ENCODE results near the gene WDR59. TPM values are rescaled to one million over a fixed set of nuclear protein-coding genes. Genes with fewer than 3 reads are reported as not detected.

Gene WDR59
- total RNA-seq, 1 donor from 2014 or later = 95.3 TPM

DNA sequence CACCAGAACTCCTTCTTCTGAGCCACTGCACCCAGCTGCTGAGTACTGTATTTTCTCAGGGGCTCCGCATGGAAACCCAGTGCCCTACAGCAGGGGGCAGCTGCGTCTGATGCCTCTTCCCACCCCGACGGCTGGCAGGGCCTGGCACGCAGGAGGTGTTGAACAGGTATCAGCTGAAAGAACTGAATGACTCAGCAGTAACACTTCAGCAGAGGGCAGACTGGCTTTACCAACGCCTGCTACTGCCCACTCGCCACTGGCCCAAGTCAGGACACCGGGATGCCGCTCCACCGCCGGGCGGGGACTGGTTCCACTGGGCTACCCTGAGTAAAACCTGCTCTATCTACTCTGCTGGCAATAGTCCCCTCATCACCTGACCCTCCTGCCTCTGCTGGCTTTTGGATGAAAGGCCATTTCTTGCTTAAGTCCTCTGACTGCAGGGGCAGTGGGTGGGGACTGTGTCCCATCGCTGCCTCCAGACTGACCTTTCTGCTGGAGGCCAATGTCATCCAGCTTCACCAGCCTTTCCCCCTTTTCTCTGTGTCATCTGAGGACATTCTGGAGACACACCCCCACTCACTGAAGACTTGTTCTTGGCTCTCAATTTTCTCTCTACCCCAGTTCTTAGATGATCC, 109.9 kb downstream of the WDR59 start:
- peaks cover 12% of the 10 kb centered on the region for H3K4me1 Mint-ChIP-seq (ENCODE audit: low read depth)
- H3K4me3 Mint-ChIP-seq = no peak overlapping the region
- DNase-seq (ENCODE audit: low spot score) = no peak
- no peaks in the 10 kb centered on the region for H3K27me3 Mint-ChIP-seq (ENCODE audit: insufficient read depth)
- intact Hi-C loops (cut with micrococcal nuclease) = no loop called here
- peak overlapping the region; percentile 34 for H3K27ac Mint-ChIP-seq
- peaks cover 23% of the 10 kb centered on the region for H3K36me3 Mint-ChIP-seq (ENCODE audit: low read depth)
- H3K9me3 Mint-ChIP-seq = no peaks in the 10 kb centered on the region

DNA sequence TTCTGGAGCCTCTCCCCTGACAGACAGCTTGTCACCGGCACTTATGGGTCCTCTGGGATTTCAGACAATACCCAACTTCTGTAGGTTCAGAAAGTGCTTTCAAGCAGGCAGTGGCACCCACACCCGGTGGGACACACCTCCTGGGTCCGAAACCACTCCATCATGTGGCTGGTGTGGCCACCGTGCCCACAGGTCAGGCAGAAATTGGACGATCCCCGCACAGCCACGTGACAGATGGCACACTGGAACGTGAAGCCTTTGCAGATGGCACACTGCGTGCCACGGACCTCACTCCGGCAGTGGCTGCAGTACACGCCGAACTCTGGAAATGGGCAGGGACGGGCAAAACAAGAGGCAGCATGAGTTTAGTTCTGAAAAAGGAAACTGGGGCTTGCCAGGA, 110.8 kb downstream of the WDR59 start:
- intact Hi-C loops (cut with micrococcal nuclease) = no loop called here
- Mint-ChIP-seq H3K27me3 (ENCODE audit: insufficient read depth) (no peaks in the 10 kb centered on the region), H3K27ac (no peak overlapping the region), H3K36me3 (ENCODE audit: low read depth) (peaks cover 22% of the 10 kb centered on the region), H3K9me3 (no peaks in the 10 kb centered on the region), H3K4me1 (ENCODE audit: low read depth) (peaks cover 15% of the 10 kb centered on the region), H3K4me3 (peak overlapping the region; percentile 45)
- no peak for DNase-seq (ENCODE audit: low spot score)

DNA sequence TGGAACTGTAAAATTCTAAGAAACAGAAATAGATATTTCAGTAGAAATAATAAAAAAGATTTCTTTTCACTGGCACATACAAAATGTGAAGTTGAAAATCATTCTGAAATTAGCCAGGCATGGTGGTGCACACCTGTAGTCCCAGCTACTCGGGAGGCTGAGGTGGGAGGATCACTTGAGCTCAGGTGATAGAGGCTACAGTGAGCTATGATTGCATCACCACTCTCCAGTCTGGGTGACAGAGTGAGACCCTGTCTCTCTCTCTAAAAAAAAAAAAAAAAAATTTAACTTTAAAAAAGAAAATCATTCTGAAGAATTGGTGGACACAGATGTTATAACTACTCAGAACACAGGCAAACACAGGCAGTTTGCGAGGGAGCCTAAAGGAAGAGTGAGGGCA, 112.6 kb downstream of the WDR59 start:
- Mint-ChIP-seq H3K27me3 (ENCODE audit: insufficient read depth) (no peaks in the 10 kb centered on the region), H3K36me3 (ENCODE audit: low read depth) (peaks cover 22% of the 10 kb centered on the region), H3K27ac (no peak overlapping the region), H3K9me3 (no peaks in the 10 kb centered on the region), H3K4me1 (ENCODE audit: low read depth) (peaks cover 30% of the 10 kb centered on the region), H3K4me3 (no peak overlapping the region)
- intact Hi-C loops (cut with micrococcal nuclease) = no loop called here
- DNase-seq (ENCODE audit: low spot score) = no peak

DNA sequence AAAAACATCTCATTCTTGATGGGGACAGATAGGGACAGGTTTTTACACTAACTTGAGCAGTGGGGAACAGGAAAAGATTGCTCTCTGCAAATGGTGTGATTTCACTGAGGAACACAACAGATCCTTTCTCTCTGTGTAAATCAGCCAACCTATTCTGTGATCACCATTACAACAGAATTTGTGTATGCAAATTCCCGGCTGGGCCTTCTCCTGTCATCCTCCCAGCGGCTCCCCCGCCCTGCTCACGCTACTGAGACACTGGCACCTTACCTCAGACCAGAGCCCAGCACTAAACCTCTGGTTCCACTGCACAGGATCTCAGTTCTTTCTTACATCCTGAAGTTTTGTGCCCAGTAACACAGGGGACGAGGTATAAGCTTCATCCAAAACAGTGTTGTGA, 113.3 kb downstream of the WDR59 start:
- H3K4me1 Mint-ChIP-seq (ENCODE audit: low read depth) = peaks cover 30% of the 10 kb centered on the region
- intact Hi-C loops (cut with micrococcal nuclease) = no loop called here
- no peak for DNase-seq (ENCODE audit: low spot score)
- H3K27me3 Mint-ChIP-seq (ENCODE audit: insufficient read depth) = no peaks in the 10 kb centered on the region
- no peak overlapping the region for H3K4me3 Mint-ChIP-seq
- H3K36me3 Mint-ChIP-seq (ENCODE audit: low read depth) = peaks cover 18% of the 10 kb centered on the region
- H3K9me3 Mint-ChIP-seq = no peaks in the 10 kb centered on the region
- H3K27ac Mint-ChIP-seq = no peak overlapping the region

DNA sequence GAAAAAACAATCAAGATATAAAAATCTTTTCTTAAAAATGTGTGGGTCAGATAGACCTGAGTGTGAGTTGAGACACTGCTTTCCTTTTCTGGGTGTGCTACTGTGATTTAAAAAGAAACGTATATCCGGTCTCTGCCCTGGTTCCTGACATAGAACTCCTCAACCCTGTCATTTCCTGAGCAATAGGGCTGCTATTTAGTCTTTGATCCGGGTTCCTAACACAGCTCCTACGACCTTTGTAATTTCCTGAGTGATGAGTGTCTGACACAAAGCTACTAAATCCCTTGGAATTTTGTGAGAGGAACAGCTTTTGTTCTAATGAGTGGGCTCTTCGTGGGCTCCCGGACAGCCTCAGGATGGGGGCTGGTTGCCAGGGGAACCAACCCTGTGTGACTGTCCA, 116.4 kb downstream of the WDR59 start:
- H3K4me3 Mint-ChIP-seq = no peak overlapping the region
- peaks cover 18% of the 10 kb centered on the region for H3K4me1 Mint-ChIP-seq (ENCODE audit: low read depth)

DNA sequence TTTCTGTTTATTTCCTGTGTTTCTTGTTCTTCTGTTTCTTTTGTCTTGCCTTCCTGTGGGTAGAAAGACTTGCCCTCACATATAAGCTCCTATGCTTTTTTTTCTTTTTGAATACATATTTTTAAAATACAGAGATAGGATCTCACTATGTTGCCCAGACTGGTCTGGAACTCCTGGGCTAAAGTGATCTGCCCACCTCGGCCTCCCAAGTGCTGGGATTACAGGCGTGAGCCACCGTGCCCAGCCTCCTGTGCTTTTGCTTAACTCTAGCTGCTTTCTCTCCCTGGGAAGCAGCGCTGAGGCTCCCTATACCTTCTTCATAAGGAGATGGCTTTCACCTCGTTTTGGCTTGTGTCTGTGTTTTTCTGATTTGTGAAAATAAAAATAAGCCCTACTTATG, 116.9 kb downstream of the WDR59 start:
- no peak overlapping the region for H3K4me3 Mint-ChIP-seq
- H3K4me1 Mint-ChIP-seq (ENCODE audit: low read depth) = peaks cover 18% of the 10 kb centered on the region
- H3K27ac Mint-ChIP-seq = peak overlapping the region; percentile 13
- H3K36me3 Mint-ChIP-seq (ENCODE audit: low read depth) = peaks cover 2% of the 10 kb centered on the region
- H3K9me3 Mint-ChIP-seq = no peaks in the 10 kb centered on the region
- no peaks in the 10 kb centered on the region for H3K27me3 Mint-ChIP-seq (ENCODE audit: insufficient read depth)
- intact Hi-C loops (cut with micrococcal nuclease) = no loop called here
- no peak for DNase-seq (ENCODE audit: low spot score)

More for the DNA sequence above, 116.4 kb downstream of the WDR59 start:
- peak overlapping the region; percentile 76 for H3K27ac Mint-ChIP-seq
- intact Hi-C loops (cut with micrococcal nuclease) = no loop called here
- no peak for DNase-seq (ENCODE audit: low spot score)
- no peaks in the 10 kb centered on the region for H3K9me3 Mint-ChIP-seq
- H3K36me3 Mint-ChIP-seq (ENCODE audit: low read depth) = peaks cover 6% of the 10 kb centered on the region
- no peaks in the 10 kb centered on the region for H3K27me3 Mint-ChIP-seq (ENCODE audit: insufficient read depth)

DNA sequence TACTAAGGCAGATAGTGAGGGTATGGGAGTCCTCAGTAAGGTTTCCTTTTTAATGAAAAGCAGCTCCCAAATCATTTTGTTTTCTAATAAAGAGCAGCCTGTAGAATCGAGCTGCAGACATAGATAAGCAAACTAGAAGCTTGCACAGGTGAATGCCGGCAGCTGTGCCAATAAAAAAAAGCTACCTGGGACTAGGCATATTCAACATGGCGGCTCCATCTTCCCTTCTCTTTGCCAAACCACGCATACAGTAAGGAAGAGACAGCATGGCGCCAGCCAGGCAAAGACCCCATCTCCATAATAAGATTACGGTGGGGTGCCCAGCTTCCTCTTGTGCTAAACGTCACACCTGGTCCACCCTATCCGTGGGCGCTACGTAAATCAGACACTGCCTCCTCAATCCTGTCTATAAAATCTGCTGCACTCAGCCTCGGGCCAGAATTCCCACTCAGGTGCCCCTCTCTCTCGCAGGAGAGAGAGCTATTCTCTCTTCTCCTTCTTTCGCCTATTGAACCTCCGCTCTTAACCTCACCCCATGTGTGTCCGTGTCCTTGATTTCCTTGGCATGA, 117.6 kb downstream of the WDR59 start:
- Mint-ChIP-seq H3K4me1 (ENCODE audit: low read depth) (peaks cover 18% of the 10 kb centered on the region), H3K27me3 (ENCODE audit: insufficient read depth) (no peaks in the 10 kb centered on the region), H3K27ac (peak overlapping the region; percentile 13), H3K36me3 (ENCODE audit: low read depth) (peaks cover 2% of the 10 kb centered on the region), H3K9me3 (no peaks in the 10 kb centered on the region), H3K4me3 (no peak overlapping the region)
- intact Hi-C loops (cut with micrococcal nuclease) = no loop called here
- DNase-seq (ENCODE audit: low spot score) = no peak

DNA sequence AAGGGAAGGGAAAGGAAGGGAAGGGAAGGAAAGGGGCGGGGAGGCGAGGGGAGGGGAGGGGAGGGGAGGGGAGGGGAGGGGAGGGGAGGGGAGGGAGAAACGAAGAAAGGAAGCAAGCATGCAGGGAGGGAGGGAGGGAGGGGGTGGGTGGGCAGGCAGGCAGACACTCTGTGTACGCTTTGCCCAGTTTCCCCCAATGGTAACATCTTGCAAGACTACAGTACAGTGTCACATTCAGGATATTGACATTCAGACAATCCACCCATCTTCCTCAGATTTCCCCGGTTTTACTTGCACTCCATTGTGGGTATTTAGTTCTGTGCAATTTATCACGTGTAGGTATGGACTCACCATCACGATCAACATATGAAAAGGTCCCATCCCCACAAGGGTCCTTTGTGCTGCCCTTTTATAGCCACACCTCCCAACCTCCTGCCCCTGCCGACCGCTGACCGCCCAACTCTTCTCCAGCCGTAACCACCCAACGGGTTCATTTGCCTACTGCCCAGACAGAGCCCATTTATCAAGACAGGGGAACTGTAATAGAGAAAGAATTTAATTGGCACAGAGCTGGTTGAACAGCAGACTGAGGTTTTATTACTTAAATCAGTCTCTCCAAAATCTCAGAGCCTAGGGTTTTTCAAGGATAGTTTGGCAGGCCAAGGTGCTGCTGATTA, 118.9 kb downstream of the WDR59 start:
- H3K9me3 Mint-ChIP-seq = no peaks in the 10 kb centered on the region
- intact Hi-C loops (cut with micrococcal nuclease) = no loop called here
- DNase-seq (ENCODE audit: low spot score) = no peak
- H3K27ac Mint-ChIP-seq = no peak overlapping the region
- no peak overlapping the region for H3K4me3 Mint-ChIP-seq
- no peaks in the 10 kb centered on the region for H3K36me3 Mint-ChIP-seq (ENCODE audit: low read depth)
- H3K27me3 Mint-ChIP-seq (ENCODE audit: insufficient read depth) = no peaks in the 10 kb centered on the region
- peaks cover 18% of the 10 kb centered on the region for H3K4me1 Mint-ChIP-seq (ENCODE audit: low read depth)

DNA sequence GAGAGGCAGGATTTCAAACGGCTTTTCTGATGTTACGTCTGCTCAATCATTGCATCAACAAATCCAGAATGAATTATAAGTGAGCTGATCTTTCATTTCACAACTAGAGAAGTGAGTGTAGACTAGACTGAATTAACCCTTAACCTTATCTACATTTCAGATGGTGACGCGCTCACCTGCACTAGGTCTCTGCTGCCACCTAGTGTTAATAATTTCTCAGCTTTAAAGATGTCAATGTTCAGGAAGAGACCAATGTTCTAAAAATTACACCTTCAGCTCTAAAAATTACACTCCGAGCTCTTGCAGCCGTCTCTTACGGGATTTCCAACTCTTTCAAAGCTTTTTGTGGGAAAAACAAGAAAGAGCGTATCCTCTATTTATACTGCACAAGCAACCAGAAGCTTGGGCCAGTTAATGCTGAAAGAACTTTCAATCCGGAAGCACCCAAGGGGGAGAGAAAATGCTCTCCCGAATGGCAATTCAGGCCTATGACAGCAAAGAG, 122.1 kb downstream of the WDR59 start:
- peaks cover 4% of the 10 kb centered on the region for H3K4me1 Mint-ChIP-seq (ENCODE audit: low read depth)
- H3K27me3 Mint-ChIP-seq (ENCODE audit: insufficient read depth) = no peaks in the 10 kb centered on the region
- no peaks in the 10 kb centered on the region for H3K36me3 Mint-ChIP-seq (ENCODE audit: low read depth)
- no peak for DNase-seq (ENCODE audit: low spot score)
- no peaks in the 10 kb centered on the region for H3K9me3 Mint-ChIP-seq
- H3K4me3 Mint-ChIP-seq = no peak overlapping the region
- no peak overlapping the region for H3K27ac Mint-ChIP-seq
- intact Hi-C loops (cut with micrococcal nuclease) = loop anchor here (1.0 kb wide), 2 partner anchors 49 to 153 kb away; no protein-coding TSS in a partner anchor

DNA sequence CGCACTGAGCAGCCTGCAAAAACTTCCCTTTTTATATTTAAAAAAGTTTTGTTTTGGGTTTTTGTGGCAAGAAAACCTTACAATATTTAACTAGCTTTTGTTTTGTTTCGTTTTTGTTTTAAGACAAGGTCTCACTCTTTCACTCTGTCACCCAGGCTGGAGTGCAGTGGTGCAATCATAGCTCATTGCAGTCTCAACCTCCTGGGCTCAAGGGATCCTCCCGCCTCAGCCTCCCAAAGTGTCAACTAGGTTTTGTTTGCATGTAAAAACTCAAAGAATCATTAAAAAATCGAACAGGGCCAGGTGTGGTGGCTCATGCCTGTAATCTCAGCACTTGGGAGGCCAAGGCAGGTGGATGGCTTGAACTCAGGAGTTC, 132.4 kb downstream of the WDR59 start:
- no peak for DNase-seq (ENCODE audit: low spot score)
- no peak overlapping the region for H3K27ac Mint-ChIP-seq
- H3K4me3 Mint-ChIP-seq = no peak overlapping the region
- H3K27me3 Mint-ChIP-seq (ENCODE audit: insufficient read depth) = peaks cover 4% of the 10 kb centered on the region
- no peaks in the 10 kb centered on the region for H3K36me3 Mint-ChIP-seq (ENCODE audit: low read depth)
- H3K9me3 Mint-ChIP-seq = no peaks in the 10 kb centered on the region
- H3K4me1 Mint-ChIP-seq (ENCODE audit: low read depth) = no peaks in the 10 kb centered on the region
- intact Hi-C loops (cut with micrococcal nuclease) = no loop called here

DNA sequence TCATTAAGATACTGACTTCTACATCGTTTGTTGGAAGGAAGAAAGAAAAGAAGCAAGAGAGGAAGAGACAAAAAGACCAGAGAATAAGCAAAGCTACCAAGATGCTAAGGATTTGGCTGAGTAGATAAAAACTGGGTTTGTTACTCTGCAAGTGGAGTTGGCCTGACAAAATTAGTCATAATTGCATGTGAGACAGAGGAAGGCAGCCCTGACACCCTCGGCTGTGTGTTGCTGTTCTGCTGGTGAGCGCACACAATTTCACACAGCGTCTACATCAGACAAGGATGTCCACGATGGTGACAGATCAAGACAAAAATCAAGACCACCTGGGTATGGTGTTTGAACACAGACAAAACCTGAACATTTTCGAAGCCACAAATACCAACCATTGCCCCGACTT, 134.9 kb downstream of the WDR59 start:
- no peak for DNase-seq (ENCODE audit: low spot score)
- H3K4me3 Mint-ChIP-seq = no peak overlapping the region
- intact Hi-C loops (cut with micrococcal nuclease) = no loop called here
- H3K4me1 Mint-ChIP-seq (ENCODE audit: low read depth) = no peaks in the 10 kb centered on the region
- H3K27me3 Mint-ChIP-seq (ENCODE audit: insufficient read depth) = peaks cover 12% of the 10 kb centered on the region
- no peaks in the 10 kb centered on the region for H3K36me3 Mint-ChIP-seq (ENCODE audit: low read depth)
- H3K9me3 Mint-ChIP-seq = no peaks in the 10 kb centered on the region
- no peak overlapping the region for H3K27ac Mint-ChIP-seq

DNA sequence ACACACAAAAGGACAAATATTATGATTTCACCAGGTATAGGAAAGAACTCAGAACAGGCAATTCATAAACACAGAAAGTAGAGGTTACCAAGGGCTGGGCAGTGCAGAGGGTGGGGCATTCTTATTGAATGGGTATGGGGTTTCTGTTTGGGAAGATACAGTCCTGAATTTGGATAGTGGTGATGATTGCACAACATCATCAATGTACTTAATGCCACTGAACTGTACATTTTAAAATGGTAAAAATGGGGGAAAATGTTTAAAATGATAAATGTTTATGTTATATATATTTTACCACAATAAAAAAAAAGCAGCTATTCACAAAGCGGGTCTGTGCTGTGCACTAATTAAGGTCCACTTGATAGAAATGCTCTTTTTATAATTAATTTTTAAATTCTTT, 137.7 kb downstream of the WDR59 start:
- H3K36me3 Mint-ChIP-seq (ENCODE audit: low read depth) = no peaks in the 10 kb centered on the region
- no peak overlapping the region for H3K27ac Mint-ChIP-seq
- intact Hi-C loops (cut with micrococcal nuclease) = no loop called here
- no peak overlapping the region for H3K4me3 Mint-ChIP-seq
- H3K27me3 Mint-ChIP-seq (ENCODE audit: insufficient read depth) = peaks cover 12% of the 10 kb centered on the region
- no peak for DNase-seq (ENCODE audit: low spot score)
- H3K9me3 Mint-ChIP-seq = no peaks in the 10 kb centered on the region
- H3K4me1 Mint-ChIP-seq (ENCODE audit: low read depth) = no peaks in the 10 kb centered on the region

DNA sequence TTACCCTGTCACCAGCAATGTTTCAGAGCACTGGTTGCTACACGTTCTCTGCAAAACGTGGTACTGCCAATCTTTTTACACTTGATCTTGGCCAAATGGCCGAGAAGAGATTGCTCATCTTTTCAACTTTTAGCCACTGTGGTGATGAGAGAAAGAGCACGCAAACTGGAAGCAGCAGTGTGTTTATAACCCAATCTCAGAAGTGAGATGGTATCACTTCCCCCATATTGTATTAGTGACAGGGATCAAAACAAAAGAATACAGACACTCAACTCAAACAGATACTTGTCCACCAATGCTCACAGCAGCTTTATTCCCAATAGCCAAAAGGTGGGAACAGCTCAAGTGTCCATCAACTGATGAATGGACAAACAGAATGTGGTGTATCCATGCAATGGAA, 138.2 kb downstream of the WDR59 start:
- DNase-seq (ENCODE audit: low spot score) = no peak
- H3K4me1 Mint-ChIP-seq (ENCODE audit: low read depth) = no peaks in the 10 kb centered on the region
- intact Hi-C loops (cut with micrococcal nuclease) = no loop called here
- H3K4me3 Mint-ChIP-seq = no peak overlapping the region
- no peaks in the 10 kb centered on the region for H3K36me3 Mint-ChIP-seq (ENCODE audit: low read depth)
- no peaks in the 10 kb centered on the region for H3K9me3 Mint-ChIP-seq
- H3K27ac Mint-ChIP-seq = no peak overlapping the region
- peaks cover 12% of the 10 kb centered on the region for H3K27me3 Mint-ChIP-seq (ENCODE audit: insufficient read depth)
